ENCODE results near the gene LCE1D. TPM values are rescaled to one million over a fixed set of nuclear protein-coding genes. Genes with fewer than 3 reads are reported as not detected.

LCE1D gene
- total and polyA plus RNA-seq, 2 donors (not counting 1 experiment from before 2014, with no cell fraction given), result not detected

DNA sequence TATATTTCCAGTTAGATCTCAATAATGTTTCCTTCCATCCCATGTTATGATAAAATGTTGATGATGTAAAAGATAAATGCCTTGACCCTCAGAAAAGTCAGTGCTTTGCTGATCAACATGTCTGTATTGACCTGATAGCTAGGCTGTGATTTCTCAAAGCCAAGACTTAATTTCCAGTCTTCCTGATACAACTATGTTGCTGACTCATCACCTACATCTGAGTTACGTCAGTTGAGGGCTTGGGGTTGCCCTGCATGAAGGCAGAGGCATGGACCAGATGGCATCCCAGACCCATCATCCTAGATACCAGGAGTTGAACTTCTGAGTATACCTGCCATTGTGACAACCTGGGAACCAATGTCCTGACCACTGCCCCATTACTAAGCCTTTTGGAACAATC, 4.8 kb downstream of the LCE1D start:
- Histone ChIP-seq H4K20me1 (ENCODE audit: control insufficient read depth, extremely low read depth, insufficient read depth, low read length) (no peaks in the 10 kb centered on the region), H3K4me1 (ENCODE audit: control insufficient read depth, extremely low read depth, insufficient read depth, low read length) (no peaks in the 10 kb centered on the region), H3K79me2 (ENCODE audit: control insufficient read depth, insufficient read depth, low read length) (no peaks in the 10 kb centered on the region), H3K4me2 (ENCODE audit: extremely low read depth, insufficient read depth, low read length) (no peak overlapping the region), H3K27ac (ENCODE audit: insufficient read depth, low read length) (no peak overlapping the region), H3K9me3 (ENCODE audit: control insufficient read depth, insufficient read depth, low read depth, low read length) (no peaks in the 10 kb centered on the region), H3K9ac (ENCODE audit: insufficient read depth, low read length) (no peak overlapping the region), H3K36me3 (ENCODE audit: control insufficient read depth, insufficient read depth, low read length) (no peaks in the 10 kb centered on the region), H2AFZ (ENCODE audit: low read length) (no peak overlapping the region), H3K27me3 (ENCODE audit: control insufficient read depth, insufficient read depth, low read length) (no peaks in the 10 kb centered on the region), H3K4me3 (replicated peaks in 1 of 4; ENCODE audit: control extremely low read depth in 1 of 4, insufficient read depth in 1 of 4, low read depth in 3 of 4, low read length in 4 of 4) (no peak overlapping the region)
- no peak for DNase-seq (ENCODE audit: low read depth in 2 of 2)
- TF ChIP-seq, protein P1, sequence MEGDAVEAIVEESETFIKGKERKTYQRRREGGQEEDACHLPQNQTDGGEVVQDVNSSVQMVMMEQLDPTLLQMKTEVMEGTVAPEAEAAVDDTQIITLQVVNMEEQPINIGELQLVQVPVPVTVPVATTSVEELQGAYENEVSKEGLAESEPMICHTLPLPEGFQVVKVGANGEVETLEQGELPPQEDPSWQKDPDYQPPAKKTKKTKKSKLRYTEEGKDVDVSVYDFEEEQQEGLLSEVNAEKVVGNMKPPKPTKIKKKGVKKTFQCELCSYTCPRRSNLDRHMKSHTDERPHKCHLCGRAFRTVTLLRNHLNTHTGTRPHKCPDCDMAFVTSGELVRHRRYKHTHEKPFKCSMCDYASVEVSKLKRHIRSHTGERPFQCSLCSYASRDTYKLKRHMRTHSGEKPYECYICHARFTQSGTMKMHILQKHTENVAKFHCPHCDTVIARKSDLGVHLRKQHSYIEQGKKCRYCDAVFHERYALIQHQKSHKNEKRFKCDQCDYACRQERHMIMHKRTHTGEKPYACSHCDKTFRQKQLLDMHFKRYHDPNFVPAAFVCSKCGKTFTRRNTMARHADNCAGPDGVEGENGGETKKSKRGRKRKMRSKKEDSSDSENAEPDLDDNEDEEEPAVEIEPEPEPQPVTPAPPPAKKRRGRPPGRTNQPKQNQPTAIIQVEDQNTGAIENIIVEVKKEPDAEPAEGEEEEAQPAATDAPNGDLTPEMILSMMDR (conservative IDR thresholded peaks at IDR 0.05 in 1 of 2, IDR thresholded peaks at IDR 0.05 in 1 of 2; ENCODE audit: low read depth in 1 of 2, low read length in 2 of 2), result no peak
- TF ChIP-seq EZH2 (IDR thresholded peaks at IDR 0.05; ENCODE audit: low read length, missing control alignments), result no peak

DNA sequence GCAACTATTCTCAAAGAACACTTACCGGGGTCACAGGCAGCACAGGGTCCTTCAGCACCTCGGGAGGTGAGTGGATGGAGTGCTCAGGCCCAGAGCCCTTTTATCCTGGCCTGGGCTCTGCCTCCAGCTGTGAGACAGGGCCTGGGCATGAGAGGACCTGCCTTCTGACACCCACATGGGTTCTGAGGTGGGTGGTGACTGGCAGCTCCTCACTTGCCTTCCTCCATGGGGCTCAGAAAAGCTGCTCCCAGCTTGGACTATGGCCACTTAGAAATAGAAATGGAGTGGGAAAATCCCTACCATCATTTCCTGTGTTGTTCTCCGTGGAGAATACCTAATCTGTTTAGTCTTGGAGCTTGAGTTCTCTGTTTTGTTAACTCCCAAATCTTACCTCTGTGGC, 10.1 kb downstream of the LCE1D start, which contains the start of gene LCE1C:
Gene LCE1C, minus strand, starts transcription at position 76 of the 400 bp plus-strand sequence. CDS start 1,173 bp downstream, outside the sequence.
- no peaks in the 10 kb centered on the region for H3K4me1 ChIP-seq (ENCODE audit: control insufficient read depth, extremely low read depth, insufficient read depth, low read length)
- H3K4me2 ChIP-seq (ENCODE audit: extremely low read depth, insufficient read depth, low read length), result no peak within 1 kb of the TSS
- H3K4me3 ChIP-seq (replicated peaks in 1 of 4; ENCODE audit: control extremely low read depth in 1 of 4, insufficient read depth in 1 of 4, low read depth in 3 of 4, low read length in 4 of 4), result no peak within 1 kb of the TSS
- H2AFZ ChIP-seq (ENCODE audit: low read length), result no peak within 1 kb of the TSS
- TF ChIP-seq, protein P1 (conservative IDR thresholded peaks at IDR 0.05 in 1 of 2, IDR thresholded peaks at IDR 0.05 in 1 of 2; ENCODE audit: low read depth in 1 of 2, low read length in 2 of 2), result no peak
- TF ChIP-seq EZH2 (IDR thresholded peaks at IDR 0.05; ENCODE audit: low read length, missing control alignments), result no peak
- H3K36me3 ChIP-seq (ENCODE audit: control insufficient read depth, insufficient read depth, low read length), result no peaks in the 10 kb centered on the region
- no peaks in the 10 kb centered on the region for H3K27me3 ChIP-seq (ENCODE audit: control insufficient read depth, insufficient read depth, low read length)
- H3K9me3 ChIP-seq (ENCODE audit: control insufficient read depth, insufficient read depth, low read depth, low read length), result no peaks in the 10 kb centered on the region
- H3K27ac ChIP-seq (ENCODE audit: insufficient read depth, low read length), result no peak within 1 kb of the TSS
- H3K79me2 ChIP-seq (ENCODE audit: control insufficient read depth, insufficient read depth, low read length), result no peaks in the 10 kb centered on the region
- H4K20me1 ChIP-seq (ENCODE audit: control insufficient read depth, extremely low read depth, insufficient read depth, low read length), result no peaks in the 10 kb centered on the region
- H3K9ac ChIP-seq (ENCODE audit: insufficient read depth, low read length), result no peak within 1 kb of the TSS
- no peak for DNase-seq (ENCODE audit: low read depth in 2 of 2)

DNA sequence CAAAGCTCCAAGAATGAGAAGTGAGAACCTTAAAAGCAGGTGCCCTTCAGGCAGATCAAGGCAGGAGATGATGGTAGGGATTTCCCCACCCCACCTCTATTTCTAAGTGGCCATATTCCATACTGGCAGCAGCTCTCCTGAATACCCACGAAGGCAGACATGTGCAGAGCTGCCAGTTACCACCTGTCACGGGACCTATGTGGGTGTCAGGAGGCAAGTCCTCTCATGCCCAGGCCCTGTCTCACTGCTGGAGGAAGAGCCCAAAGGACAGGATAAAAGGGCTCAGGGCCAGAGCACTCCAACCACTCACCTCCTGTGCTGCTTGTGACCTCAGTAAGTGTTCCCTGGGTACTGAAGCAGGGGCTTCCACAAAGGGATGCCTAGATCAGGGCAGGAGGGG, 14.5 kb downstream of the LCE1D start:
- Histone ChIP-seq H4K20me1 (ENCODE audit: control insufficient read depth, extremely low read depth, insufficient read depth, low read length) (no peaks in the 10 kb centered on the region), H3K4me1 (ENCODE audit: control insufficient read depth, extremely low read depth, insufficient read depth, low read length) (no peaks in the 10 kb centered on the region), H3K36me3 (ENCODE audit: control insufficient read depth, insufficient read depth, low read length) (no peaks in the 10 kb centered on the region), H3K4me2 (ENCODE audit: extremely low read depth, insufficient read depth, low read length) (no peak overlapping the region), H3K4me3 (replicated peaks in 1 of 4; ENCODE audit: control extremely low read depth in 1 of 4, insufficient read depth in 1 of 4, low read depth in 3 of 4, low read length in 4 of 4) (no peak overlapping the region), H3K27ac (ENCODE audit: insufficient read depth, low read length) (no peak overlapping the region), H3K27me3 (ENCODE audit: control insufficient read depth, insufficient read depth, low read length) (no peaks in the 10 kb centered on the region), H3K9me3 (ENCODE audit: control insufficient read depth, insufficient read depth, low read depth, low read length) (no peaks in the 10 kb centered on the region), H2AFZ (ENCODE audit: low read length) (no peak overlapping the region), H3K9ac (ENCODE audit: insufficient read depth, low read length) (no peak overlapping the region), H3K79me2 (ENCODE audit: control insufficient read depth, insufficient read depth, low read length) (no peaks in the 10 kb centered on the region)
- no peak for DNase-seq (ENCODE audit: low read depth in 2 of 2)
- TF ChIP-seq, protein P1 (conservative IDR thresholded peaks at IDR 0.05 in 1 of 2, IDR thresholded peaks at IDR 0.05 in 1 of 2; ENCODE audit: low read depth in 1 of 2, low read length in 2 of 2), result no peak
- no peak for TF ChIP-seq EZH2 (IDR thresholded peaks at IDR 0.05; ENCODE audit: low read length, missing control alignments)
